Psoas muscle (tissue), 8 donors: ENCODE measurements around the gene SLAMF1. TPM values are rescaled to one million over a fixed set of nuclear protein-coding genes. Genes with fewer than 3 reads are reported as not detected.
"Not testable (repeated sequence)": the region's sequence is repeated elsewhere in the genome, so short reads cannot be mapped to it uniquely, and the experiment has no call there.

Experiments
- ATAC-seq, 4 donors: fragments of 200-7000 bp; cut with Tn5 transposase; one replicate each; pipeline ENCODE4 v1.9.1; 2020; ENCODE audit warnings: moderate library complexity in 3 of 4, mild to moderate bottlenecking in 2 of 4
- DNase-seq, 2 donors: peaks; one replicate each; pipeline ENCODE4 v3.0.0-alpha.2; 2020
- H3K27ac ChIP-seq: fragments of 200-600 bp; one replicate; pipeline ENCODE4 v1.8.0; 2022
- H3K27me3 ChIP-seq, 3 donors: fragments of 200-600 bp in 1 of 3; one replicate each; pipeline versions ENCODE4 v1.6.1 to v1.8.0; 2013 to 2022; ENCODE audit warnings: low read length in 2 of 3, mild to moderate bottlenecking in 2 of 3, moderate library complexity in 1 of 3; ENCODE audit not compliant: insufficient read depth in 3 of 3
- H3K36me3 ChIP-seq, 2 donors: fragments of 200-600 bp in 1 of 2; one replicate each; pipeline versions ENCODE4 v1.6.1 to v1.8.0; 2013 to 2022; ENCODE audit warnings: low read depth in 1 of 2, mild to moderate bottlenecking in 1 of 2, moderate library complexity in 1 of 2; ENCODE audit not compliant: insufficient read depth in 1 of 2
- H3K4me1 ChIP-seq: fragments of 200-600 bp; one replicate; pipeline ENCODE4 v1.8.0; 2022
- H3K4me3 ChIP-seq: fragments of 200-600 bp; one replicate; pipeline ENCODE4 v1.8.0; 2022; ENCODE audit warnings: mild to moderate bottlenecking
- H3K9me3 ChIP-seq: fragments of 200-600 bp; one replicate; pipeline ENCODE4 v1.8.0; 2022
- WGBS, 3 donors: extraction: QIAGEN DNeasy Blood & Tissue Kit; methylation state at CpG; one replicate each; pipeline versions ENCODE4 v1.1.6 to v1.1.7; 2013; 5-methylcytosine and 5-hydroxymethylcytosine counted together
- intact Hi-C, 2 donors: fragments of 100-400 bp; cut with DNase I; formaldehyde crosslinking; loops; one replicate each; pipeline versions ENCODE4 v1.11.0 to v1.14.2; 2022
- long read RNA-seq, 2 donors: library from polyadenylated mRNA; unstranded; transcript quantifications; one replicate each; pipeline ENCODE4 v2.0.0, GENCODE V29; 2021
- polyA plus RNA-seq, 3 donors: library from polyadenylated mRNA; stranded (reverse); fragments of 200-250 nt; gene quantifications; one replicate each; pipeline ENCODE4 v1.2.3, GENCODE V29; 2013
- total RNA-seq, 4 donors: library from RNA; stranded (reverse); fragmentation: NEBNext Ultra II Directional in 2 of 4; extraction: Animal tissue kit (Norgen Biotek cat#: 25700) in 2 of 4; gene quantifications; one replicate each; pipeline versions ENCODE4 v1.2.1 to v1.2.4, GENCODE V29; 2021 to 2023
- TF ChIP-seq, protein P1 (sequence below): fragments of 200-600 bp; IDR thresholded peaks from one replicate; pipeline ENCODE4 v1.8.0; 2022; ENCODE audit warnings: antibody characterized with exemption
- donor health status: healthy with polysubstance abuse.
- donor health status: DM: no; HTN: no; CAD: no; lungs with moderate emphysema.
- donor health status: Bipolar disorder and iron deficiency.
- donor health status: healthy.
- donor health status: DM: yes; HTN: yes; CAD: no.
- donor health status: DM: no; HTN: no; CAD: no.
- donor health status: DM: no; HTN: no; CAD: no.
- donor health status: DM: yes; HTN: yes; CAD: no.

The SLAMF1 gene, protein sequence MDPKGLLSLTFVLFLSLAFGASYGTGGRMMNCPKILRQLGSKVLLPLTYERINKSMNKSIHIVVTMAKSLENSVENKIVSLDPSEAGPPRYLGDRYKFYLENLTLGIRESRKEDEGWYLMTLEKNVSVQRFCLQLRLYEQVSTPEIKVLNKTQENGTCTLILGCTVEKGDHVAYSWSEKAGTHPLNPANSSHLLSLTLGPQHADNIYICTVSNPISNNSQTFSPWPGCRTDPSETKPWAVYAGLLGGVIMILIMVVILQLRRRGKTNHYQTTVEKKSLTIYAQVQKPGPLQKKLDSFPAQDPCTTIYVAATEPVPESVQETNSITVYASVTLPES
- total RNA-seq (under 1 TPM; 0.06 to 0.27 (median 0.10) TPM), polyA plus RNA-seq (under 1 TPM; 0.03 to 0.30 (median 0.04) TPM)
- long read RNA-seq, donor 1: 0 reads
- long read RNA-seq, donor 2: 0 reads

DNA sequence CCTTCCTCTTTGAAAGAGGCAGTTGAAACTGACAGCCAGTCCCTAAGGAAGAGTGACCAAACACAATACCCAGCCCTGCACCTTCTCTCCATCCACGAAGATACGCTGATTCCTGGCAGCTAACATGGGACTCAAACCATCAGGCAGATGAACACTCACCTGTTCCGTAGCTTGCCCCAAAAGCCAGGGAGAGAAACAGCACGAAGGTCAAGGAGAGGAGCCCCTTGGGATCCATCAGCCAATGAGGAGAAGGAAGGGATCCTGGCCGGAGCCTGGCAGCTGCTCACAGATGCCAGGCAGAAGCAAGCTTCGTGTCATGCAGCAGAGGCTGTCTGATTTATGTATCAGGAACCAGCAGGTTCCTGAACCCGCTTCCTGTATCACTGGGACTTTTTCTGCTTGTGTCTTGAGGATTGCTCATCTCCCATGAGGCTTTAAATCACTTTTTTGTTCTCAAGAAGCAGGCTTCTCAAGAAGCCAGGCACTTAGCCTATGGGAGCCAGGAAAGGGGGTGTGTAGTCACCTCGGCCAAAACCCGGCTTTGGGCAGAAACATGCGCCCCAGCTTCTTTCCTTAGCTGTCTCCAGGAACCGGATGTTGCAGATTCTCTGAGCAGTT is at the start of gene SLAMF1:
TSS of gene SLAMF1 (minus strand) at position 334 of the 618 bp plus-strand sequence. CDS start at position 235, 99 bp downstream.
- TF ChIP-seq, protein P1, sequence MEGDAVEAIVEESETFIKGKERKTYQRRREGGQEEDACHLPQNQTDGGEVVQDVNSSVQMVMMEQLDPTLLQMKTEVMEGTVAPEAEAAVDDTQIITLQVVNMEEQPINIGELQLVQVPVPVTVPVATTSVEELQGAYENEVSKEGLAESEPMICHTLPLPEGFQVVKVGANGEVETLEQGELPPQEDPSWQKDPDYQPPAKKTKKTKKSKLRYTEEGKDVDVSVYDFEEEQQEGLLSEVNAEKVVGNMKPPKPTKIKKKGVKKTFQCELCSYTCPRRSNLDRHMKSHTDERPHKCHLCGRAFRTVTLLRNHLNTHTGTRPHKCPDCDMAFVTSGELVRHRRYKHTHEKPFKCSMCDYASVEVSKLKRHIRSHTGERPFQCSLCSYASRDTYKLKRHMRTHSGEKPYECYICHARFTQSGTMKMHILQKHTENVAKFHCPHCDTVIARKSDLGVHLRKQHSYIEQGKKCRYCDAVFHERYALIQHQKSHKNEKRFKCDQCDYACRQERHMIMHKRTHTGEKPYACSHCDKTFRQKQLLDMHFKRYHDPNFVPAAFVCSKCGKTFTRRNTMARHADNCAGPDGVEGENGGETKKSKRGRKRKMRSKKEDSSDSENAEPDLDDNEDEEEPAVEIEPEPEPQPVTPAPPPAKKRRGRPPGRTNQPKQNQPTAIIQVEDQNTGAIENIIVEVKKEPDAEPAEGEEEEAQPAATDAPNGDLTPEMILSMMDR: no peak
- 32 to 37% (median 35%) methylated on average over 11 of the region's 11 CpGs for WGBS, 3 donors
- no peak for ATAC-seq
- Histone ChIP-seq H3K27me3 (no peaks in the 10 kb centered on the region), H3K9me3 (no peaks in the 10 kb centered on the region), H3K4me1 (no peaks in the 10 kb centered on the region), H3K27ac (no peak within 1 kb of the TSS), H3K36me3 (no peaks in the 10 kb centered on the region), H3K4me3 (no peak within 1 kb of the TSS)
- no peak for DNase-seq
- intact Hi-C loops: no loop called here

DNA sequence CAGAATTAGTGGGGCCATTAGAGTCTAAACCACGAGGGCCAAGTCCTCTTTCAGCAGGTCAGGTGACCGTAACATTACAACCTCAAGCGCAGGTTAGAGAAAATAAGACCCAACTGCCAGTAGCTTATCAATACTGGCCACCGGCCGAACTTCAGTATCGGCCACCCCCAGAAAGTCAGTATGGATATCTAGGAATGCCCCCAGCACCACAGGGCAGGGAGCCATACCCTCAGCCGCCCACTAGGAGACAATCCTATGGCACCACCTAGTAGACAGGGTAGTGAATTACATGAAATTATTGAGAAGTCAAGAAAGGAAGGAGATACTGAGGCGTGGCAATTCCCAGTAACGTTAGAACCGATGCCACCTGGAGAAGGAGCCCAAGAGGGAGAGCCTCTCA is 45.5 kb upstream of the SLAMF1 start:
- DNase-seq, H3K27ac ChIP-seq, H3K9me3 ChIP-seq, H3K27me3 ChIP-seq, H3K4me1 ChIP-seq, H3K36me3 ChIP-seq, H3K4me3 ChIP-seq, intact Hi-C loops, ATAC-seq: not testable (repeated sequence)
- WGBS, 3 donors: 82 to 87% (median 86%) methylated on average over 10 of the region's 10 CpGs

DNA sequence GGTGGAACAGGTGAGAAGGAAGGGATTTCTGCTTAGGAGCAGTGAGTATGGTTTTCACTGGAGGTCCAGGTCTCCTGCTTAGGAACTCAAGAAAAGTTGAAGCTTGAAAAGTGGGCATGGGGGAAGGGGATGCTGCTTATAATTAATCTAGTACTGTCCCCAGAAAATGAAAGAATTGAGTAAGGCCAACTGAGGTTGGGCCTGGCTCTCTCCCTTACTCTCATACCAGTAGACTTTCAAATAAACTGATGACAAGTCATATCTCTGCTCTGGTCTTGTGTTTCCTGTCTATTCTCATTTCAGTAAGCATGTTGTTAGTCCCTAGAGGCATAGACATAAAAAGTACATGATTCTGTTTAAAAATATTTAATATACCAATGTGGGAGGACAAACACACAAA is 38.4 kb upstream of the SLAMF1 start:
- Histone ChIP-seq H3K4me1 (no peaks in the 10 kb centered on the region), H3K9me3 (no peaks in the 10 kb centered on the region), H3K36me3 (no peaks in the 10 kb centered on the region), H3K4me3 (no peak overlapping the region), H3K27me3 (no peaks in the 10 kb centered on the region), H3K27ac (no peak overlapping the region)
- intact Hi-C loops: no loop called here
- no peak for ATAC-seq
- DNase-seq: no peak
- TF ChIP-seq, protein P1: no peak

DNA sequence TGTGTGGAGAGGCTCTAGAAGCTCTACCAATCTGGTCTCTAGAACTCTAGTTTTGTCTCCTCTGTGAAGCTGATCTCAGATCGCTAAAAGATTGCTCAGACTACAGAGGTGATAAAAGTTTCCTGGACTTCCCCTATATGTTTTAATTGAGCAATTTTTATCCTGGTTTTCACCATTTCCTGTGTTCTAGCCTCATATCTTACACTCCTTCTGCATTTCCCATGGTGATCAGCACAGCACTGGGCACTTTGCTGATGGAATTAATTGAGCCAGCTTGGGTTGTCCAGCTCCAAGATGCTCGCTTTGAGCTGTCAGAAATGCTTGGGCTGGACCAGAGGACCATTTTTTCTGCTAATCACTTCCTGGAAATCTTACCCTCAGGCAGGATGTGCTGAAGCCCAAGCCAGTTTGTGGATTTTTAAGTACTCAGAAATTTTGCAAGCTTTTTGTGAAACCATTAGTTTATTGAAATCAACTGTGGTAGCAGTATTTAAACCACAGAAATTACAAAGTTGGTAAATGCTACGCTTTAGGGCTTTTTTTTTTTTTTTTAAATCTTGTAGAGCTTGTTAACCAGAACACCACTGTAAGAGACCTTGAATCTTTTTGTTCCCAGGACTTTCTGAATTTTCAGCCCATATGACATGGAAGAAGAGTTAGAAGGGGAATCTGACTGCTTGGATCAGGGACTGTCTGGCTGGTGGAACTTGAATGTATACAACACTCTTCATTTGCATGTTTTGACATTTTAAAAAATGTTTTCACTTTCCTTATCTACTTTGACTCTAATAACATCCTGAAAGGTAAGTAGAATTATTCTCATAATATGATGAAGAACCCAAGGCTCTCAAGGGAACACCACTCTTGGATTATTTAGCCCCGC is 36.4 kb upstream of the SLAMF1 start:
- Histone ChIP-seq H3K36me3 (no peaks in the 10 kb centered on the region), H3K4me3 (no peak overlapping the region), H3K27me3 (no peaks in the 10 kb centered on the region), H3K4me1 (no peaks in the 10 kb centered on the region), H3K9me3 (no peaks in the 10 kb centered on the region), H3K27ac (no peak overlapping the region)
- TF ChIP-seq, protein P1: no peak
- intact Hi-C loops: no loop called here
- ATAC-seq (no peak), DNase-seq (no peak)
- WGBS, 3 donors: 51 to 68% (median 63%) methylated on average over 4 of the region's 4 CpGs

DNA sequence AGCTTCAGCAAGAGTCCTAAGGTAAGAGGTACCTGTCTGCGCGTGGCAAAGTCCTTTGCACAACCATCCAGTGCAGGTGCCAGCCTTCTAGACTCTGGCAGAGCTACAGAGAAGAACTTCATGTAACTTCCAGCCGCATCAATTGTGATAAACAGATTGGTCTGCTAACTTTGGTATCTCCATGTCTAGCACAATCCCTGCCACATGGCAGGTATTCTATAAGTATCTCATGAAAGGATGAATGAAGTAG is 35.0 kb upstream of the SLAMF1 start:
- no peaks in the 10 kb centered on the region for H3K9me3 ChIP-seq
- no peak overlapping the region for H3K27ac ChIP-seq
- H3K4me1 ChIP-seq: no peaks in the 10 kb centered on the region
- H3K4me3 ChIP-seq: no peak overlapping the region
- no peak for ATAC-seq
- TF ChIP-seq, protein P1: no peak
- DNase-seq: no peak
- intact Hi-C loops: no loop called here
- H3K36me3 ChIP-seq: no peaks in the 10 kb centered on the region
- WGBS, 3 donors: 94 to 97% (median 96%) methylated on average over 3 of the region's 3 CpGs
- no peaks in the 10 kb centered on the region for H3K27me3 ChIP-seq
